IPS-18c (cell line): ENCODE data around the gene HSD11B2.
"Not testable (repeated sequence)": the region's sequence is repeated elsewhere in the genome, so short reads cannot be mapped to it uniquely, and the experiment has no call there.

Experiments used
- H3K4me3 ChIP-seq: 2 replicates; pipeline ENCODE4 v1.7.0; 2013; ENCODE audit warnings: low read depth, mild to moderate bottlenecking, low read length, moderate library complexity; ENCODE audit not compliant: insufficient read depth
- H3K9me3 ChIP-seq: one replicate; pipeline ENCODE4 v1.6.1; 2013; ENCODE audit warnings: mild to moderate bottlenecking, low read length, moderate library complexity; ENCODE audit not compliant: control insufficient read depth, insufficient read depth

The HSD11B2 gene

GRCh38 chr16:67406111-67406971, 24.6 kb upstream of the HSD11B2 start:
- Histone ChIP-seq H3K9me3 (no peaks in the 10 kb centered on the region), H3K4me3 (no peak overlapping the region)

- Histone ChIP-seq H3K4me3 (no peak overlapping the region), H3K9me3 (no peaks in the 10 kb centered on the region)
Measured at GRCh38 chr16:67407176-67407787, 23.6 kb upstream of the HSD11B2 start.

- H3K4me3 ChIP-seq, result no peak overlapping the region
- no peaks in the 10 kb centered on the region for H3K9me3 ChIP-seq
Measured at GRCh38 chr16:67407788-67408452, 23.0 kb upstream of the HSD11B2 start.

DNA sequence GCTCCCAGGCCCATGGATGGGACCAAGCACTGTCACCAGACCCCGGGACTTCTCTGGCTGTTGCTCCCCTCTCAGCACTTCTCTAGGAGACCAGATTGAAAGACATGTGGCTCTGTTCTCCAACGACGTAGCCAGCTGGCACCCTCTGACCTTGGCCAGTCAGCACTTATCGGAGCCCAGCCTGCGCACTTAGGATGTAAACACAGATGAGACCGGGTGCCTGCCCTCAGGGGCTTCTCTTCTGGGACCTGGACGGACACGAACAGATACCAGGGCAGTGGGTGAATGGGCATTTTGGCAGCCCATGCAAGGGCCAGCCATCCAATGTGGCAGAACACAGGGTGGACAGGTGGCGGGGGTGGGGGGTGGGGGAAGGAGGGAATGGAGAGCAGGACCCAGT, 21.3 kb upstream of the HSD11B2 start:
- Histone ChIP-seq H3K4me3 (no peak overlapping the region), H3K9me3 (no peaks in the 10 kb centered on the region)

- no peaks in the 10 kb centered on the region for H3K9me3 ChIP-seq
- H3K4me3 ChIP-seq, result no peak overlapping the region
Measured at GRCh38 chr16:67411339-67411738, 19.6 kb upstream of the HSD11B2 start.

GRCh38 chr16:67412294-67412693, 18.6 kb upstream of the HSD11B2 start:
- no peak overlapping the region for H3K4me3 ChIP-seq
- H3K9me3 ChIP-seq, result no peaks in the 10 kb centered on the region

GRCh38 chr16:67413978-67414911, 16.7 kb upstream of the HSD11B2 start:
- H3K9me3 ChIP-seq, result no peaks in the 10 kb centered on the region
- H3K4me3 ChIP-seq, result no peak overlapping the region

- H3K4me3 ChIP-seq, result peak overlapping the region; percentile 78; the same call in 1 of the 2 replicates
Measured at GRCh38 chr16:67415421-67415820, 15.5 kb upstream of the HSD11B2 start.

DNA sequence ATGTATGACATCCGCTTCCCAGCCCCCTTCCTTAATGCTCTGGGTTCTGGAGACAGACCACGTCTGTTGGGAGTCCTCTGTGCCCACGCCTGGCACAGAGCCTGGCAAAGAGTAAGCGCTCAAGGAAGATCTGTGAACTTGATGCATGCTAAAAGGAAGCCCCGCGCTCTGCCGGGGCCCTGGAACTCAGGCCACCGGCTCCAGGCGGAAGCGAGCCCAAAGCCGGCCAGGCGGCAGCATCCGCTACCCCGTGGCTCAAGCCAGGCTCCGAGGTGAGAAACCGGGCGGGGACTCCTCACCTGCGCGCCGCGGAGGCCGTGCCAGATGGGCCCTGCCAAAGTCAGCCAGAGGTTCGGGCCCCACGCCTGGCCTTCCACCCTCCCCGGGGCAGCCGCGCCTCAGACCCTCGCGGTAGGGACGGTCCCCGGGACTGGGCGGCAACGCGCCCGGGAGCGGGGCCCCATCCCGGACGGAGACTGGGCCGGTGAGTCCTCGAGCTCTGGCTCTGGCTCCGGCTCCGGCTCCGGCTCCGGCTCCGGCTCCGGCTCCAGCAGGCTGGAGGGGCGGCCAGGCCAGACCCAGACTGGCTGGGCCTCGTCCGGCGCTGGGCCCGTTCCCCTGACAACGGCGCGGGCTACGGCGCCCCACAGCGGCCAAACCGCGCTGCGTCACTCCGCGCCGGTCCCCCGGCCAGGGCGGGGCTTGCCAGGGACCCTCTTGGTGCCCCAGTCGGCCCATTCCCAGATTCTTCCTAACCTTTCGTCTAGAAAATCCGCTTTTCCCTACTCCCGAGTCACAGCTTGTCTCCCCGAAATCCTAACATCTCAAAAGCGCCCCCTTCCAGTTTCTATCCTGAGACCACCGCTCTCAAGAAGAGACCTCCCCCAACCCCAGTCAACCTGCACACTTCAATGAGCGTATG, 14.8 kb upstream of the HSD11B2 start, which contains the start of gene ZDHHC1:
Gene ZDHHC1 (minus strand): TSS at position 606 of the 922 bp plus-strand sequence. CDS start 8,702 bp downstream, outside the sequence.
- H3K9me3 ChIP-seq, result no peaks in the 10 kb centered on the region
- peak within 1 kb of the TSS; percentile 78 for H3K4me3 ChIP-seq

More at GRCh38 chr16:67415421-67415820, 15.5 kb upstream of the HSD11B2 start:
- not testable (repeated sequence) for H3K9me3 ChIP-seq

- no peak overlapping the region for H3K4me3 ChIP-seq
Measured at GRCh38 chr16:67417333-67418061, 13.4 kb upstream of the HSD11B2 start.

DNA sequence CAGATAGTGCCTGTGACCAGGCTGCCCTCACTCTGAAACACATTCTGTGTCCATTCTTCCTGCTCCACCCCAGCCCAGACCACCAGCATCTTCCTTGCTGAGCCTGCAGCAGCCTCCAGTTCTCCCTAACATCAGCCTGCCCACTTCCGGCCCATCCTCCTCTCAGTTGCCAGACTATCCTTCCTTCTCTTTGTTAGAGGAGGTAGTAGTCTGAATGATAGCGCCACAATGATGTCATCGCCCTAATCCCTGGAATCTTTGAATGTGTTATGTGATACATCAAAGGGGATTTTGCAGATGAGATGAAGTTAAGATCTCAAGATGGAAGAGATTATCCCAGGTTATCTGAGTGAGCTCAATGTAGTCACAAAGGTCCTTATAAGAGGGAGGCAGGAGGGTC, 11.4 kb upstream of the HSD11B2 start:
- Histone ChIP-seq H3K9me3 (no peaks in the 10 kb centered on the region), H3K4me3 (no peak overlapping the region)

More at GRCh38 chr16:67417333-67418061, 13.4 kb upstream of the HSD11B2 start:
- no peaks in the 10 kb centered on the region for H3K9me3 ChIP-seq

DNA sequence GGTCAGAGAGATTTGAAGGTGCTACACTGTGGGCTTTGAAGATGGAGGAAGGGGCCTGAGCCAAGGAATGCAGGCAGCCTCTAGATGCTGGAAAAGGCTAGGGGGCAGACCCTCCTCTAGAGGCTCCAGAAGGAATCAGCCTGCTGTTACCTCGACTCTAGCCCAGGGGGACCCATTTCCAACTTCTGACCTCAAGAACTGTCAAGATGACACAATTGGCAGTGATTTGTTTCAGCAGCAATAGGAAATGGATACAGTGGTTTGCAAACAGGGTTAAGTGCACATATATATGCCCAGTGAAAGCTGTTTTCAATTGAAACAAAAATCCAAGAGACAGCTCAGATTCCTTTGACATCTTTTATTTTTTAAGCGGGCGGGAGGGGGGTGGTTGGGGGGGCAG, 11.0 kb upstream of the HSD11B2 start:
- Histone ChIP-seq H3K9me3 (no peaks in the 10 kb centered on the region), H3K4me3 (no peak overlapping the region)

DNA sequence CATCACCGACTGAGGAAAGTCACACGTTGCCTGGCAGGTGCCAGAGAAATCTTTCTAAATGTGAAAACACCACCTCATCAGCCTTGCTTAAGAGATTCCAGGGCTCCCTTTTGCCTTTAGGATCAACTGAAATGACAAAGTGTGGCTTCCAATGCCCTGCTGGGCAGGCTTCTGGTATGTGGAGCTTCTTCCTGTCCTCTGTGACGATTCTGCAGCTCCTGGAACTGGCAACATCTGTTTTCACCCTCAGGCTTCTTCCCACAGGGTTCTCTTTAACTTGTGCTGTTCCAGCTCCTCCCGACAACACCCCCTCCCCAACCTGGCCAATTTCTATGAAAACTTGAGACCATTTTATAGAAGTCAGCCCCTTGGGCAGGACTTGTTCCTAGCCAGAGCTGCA, 9.9 kb upstream of the HSD11B2 start:
- Histone ChIP-seq H3K4me3 (no peak overlapping the region), H3K9me3 (no peaks in the 10 kb centered on the region)

DNA sequence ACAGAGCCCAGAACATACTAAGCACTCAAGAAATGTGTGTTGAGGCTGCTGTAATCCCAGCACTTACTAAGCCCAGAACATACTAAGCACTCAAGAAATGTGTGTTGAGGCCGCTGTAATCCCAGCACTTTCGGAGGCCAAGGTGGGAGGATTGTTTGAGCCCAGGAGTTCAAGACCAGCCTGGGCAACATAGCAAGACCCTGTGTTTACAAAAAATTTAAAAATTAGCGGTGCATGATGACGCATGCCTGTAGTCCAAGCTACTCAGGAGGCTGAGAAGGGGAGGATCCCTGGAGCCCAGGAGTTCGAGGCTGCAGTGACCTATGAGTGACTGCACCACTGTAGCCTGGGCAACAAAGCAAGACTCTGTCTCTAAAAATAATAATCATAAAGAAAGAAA, 7.9 kb upstream of the HSD11B2 start:
- Histone ChIP-seq H3K9me3 (no peaks in the 10 kb centered on the region), H3K4me3 (no peak overlapping the region)

GRCh38 chr16:67423611-67424260, 7.2 kb upstream of the HSD11B2 start:
- no peaks in the 10 kb centered on the region for H3K9me3 ChIP-seq
- peak overlapping the region; percentile 20; the same call in 1 of the 2 replicates for H3K4me3 ChIP-seq
